DMS 273 (cell line): ENCODE measurements around the gene PRG3.
"Not testable (repeated sequence)": the region's sequence is repeated elsewhere in the genome, so short reads cannot be mapped to it uniquely, and the experiment has no call there.

ENCODE experiments used
- DNase-seq: peaks from one replicate; lab custom pipeline; 2025; ENCODE audit not compliant: unreplicated experiment; lab: John Stamatoyannopoulos, UW

The PRG3 gene

GRCh38 chr11:57361420-57361819 lies 19.5 kb downstream of the PRG3 start:
- not testable (repeated sequence) for DNase-seq

GRCh38 chr11:57360991-57361390 lies 20.0 kb downstream of the PRG3 start:
- peak; percentile 27 for DNase-seq

GRCh38 chr11:57359896-57360690 lies 20.9 kb downstream of the PRG3 start:
- peak; percentile 6 for DNase-seq

- no peak for DNase-seq
Measured at GRCh38 chr11:57359396-57359795, 21.6 kb downstream of the PRG3 start.

- no peak for DNase-seq
Measured at GRCh38 chr11:57358991-57359390, 22.0 kb downstream of the PRG3 start.

GRCh38 chr11:57358543-57358961 lies 22.4 kb downstream of the PRG3 start:
- no peak for DNase-seq

- DNase-seq, result no peak
Measured at GRCh38 chr11:57357856-57358255, 23.1 kb downstream of the PRG3 start.

- no peak for DNase-seq
Measured at GRCh38 chr11:57357310-57357709, 23.6 kb downstream of the PRG3 start.

GRCh38 chr11:57356268-57356667 lies 24.7 kb downstream of the PRG3 start:
- no peak for DNase-seq

GRCh38 chr11:57354699-57355098 lies 26.3 kb downstream of the PRG3 start:
- peak; percentile 13 for DNase-seq

GRCh38 chr11:57353852-57354251 lies 27.1 kb downstream of the PRG3 start:
- no peak for DNase-seq

GRCh38 chr11:57353446-57353845 lies 27.5 kb downstream of the PRG3 start:
- no peak for DNase-seq

GRCh38 chr11:57353036-57353435 lies 27.9 kb downstream of the PRG3 start:
- DNase-seq, result no peak

GRCh38 chr11:57349491-57350274 lies 31.3 kb downstream of the PRG3 start:
- DNase-seq, result peak; percentile 42

- DNase-seq, result no peak
Measured at GRCh38 chr11:57348636-57349313, 32.2 kb downstream of the PRG3 start.

GRCh38 chr11:57348052-57348451 lies 32.9 kb downstream of the PRG3 start:
- no peak for DNase-seq

GRCh38 chr11:57347336-57347735 lies 33.6 kb downstream of the PRG3 start:
- DNase-seq, result no peak

GRCh38 chr11:57345555-57346211 lies 35.3 kb downstream of the PRG3 start:
- peak; percentile 83 for DNase-seq

GRCh38 chr11:57344826-57345225 lies 36.1 kb downstream of the PRG3 start:
- DNase-seq, result no peak

- no peak for DNase-seq
Measured at GRCh38 chr11:57343825-57344224, 37.1 kb downstream of the PRG3 start.

- no peak for DNase-seq
Measured at GRCh38 chr11:57342702-57343101, 38.2 kb downstream of the PRG3 start.
